Tibial nerve (tissue), 3 donors: ENCODE data around the gene GRIK4.
A peak's percentile ranks its signal among the peaks of the same experiment; 100 is the strongest.

Experiments
- CTCF ChIP-seq, 5 experiments: fragments of 200-600 bp in 3 of 5; fragments of 450-650 bp in 2 of 5; sonication (generic) in 3 of 5; IDR thresholded peaks; one replicate each; pipeline ENCODE4 v1.5.1; 2016 to 2019; ENCODE audit warnings: antibody characterized with exemption in 5 of 5, mild to moderate bottlenecking in 3 of 5, moderate library complexity in 2 of 5
- POLR2A ChIP-seq, 2 donors: fragments of 450-650 bp; IDR thresholded peaks; one replicate each; pipeline ENCODE4 v1.6.1; 2017; ENCODE audit warnings: antibody characterized with exemption in 2 of 2, mild to moderate bottlenecking in 2 of 2, moderate library complexity in 2 of 2

GRCh38 chr11:120985718-120986569, 474.4 kb downstream of the GRIK4 start:
- no peak for TF ChIP-seq POLR2A (IDR thresholded peaks at IDR 0.05)
- peak in 3 of 5 experiments; percentile 25 to 37 (median 26) for TF ChIP-seq CTCF (IDR thresholded peaks at IDR 0.05)
